Skin of body (tissue), 2 donors: Measurements from ENCODE around the gene FLYWCH2. TPM values are rescaled to one million over a fixed set of nuclear protein-coding genes. Genes with fewer than 3 reads are reported as not detected.
"Not testable (repeated sequence)": the region's sequence is repeated elsewhere in the genome, so short reads cannot be mapped to it uniquely, and the experiment has no call there.

Source experiments
- DNase-seq: peaks from one replicate; lab custom pipeline; 2025; lab: John Stamatoyannopoulos, UW
- total RNA-seq: library from RNA; depleted of rRNA; stranded (reverse); fragments of >200 nt; gene quantifications from one replicate; pipeline ENCODE4 v1.2.3, GENCODE V29; 2014

Gene FLYWCH2
- total RNA-seq, 1 donor from 2014 or later, result 17.4 TPM

- no peak for DNase-seq
Measured at GRCh38 chr16:2937170-2937569, 54.2 kb downstream of the FLYWCH2 start.

- no peak for DNase-seq
Measured at GRCh38 chr16:2938206-2938605, 55.2 kb downstream of the FLYWCH2 start.

GRCh38 chr16:2939968-2940367 lies 57.0 kb downstream of the FLYWCH2 start:
- DNase-seq, result no peak

- DNase-seq, result no peak
Measured at GRCh38 chr16:2942045-2942444, 59.0 kb downstream of the FLYWCH2 start.

GRCh38 chr16:2943716-2944115 lies 60.7 kb downstream of the FLYWCH2 start:
- DNase-seq, result not testable (repeated sequence)

GRCh38 chr16:2946649-2947048 lies 63.6 kb downstream of the FLYWCH2 start:
- no peak for DNase-seq

Other genes with a start within 250 kb of the FLYWCH2 start
- 13.6 TPM for gene KCTD5, start 200.7 kb upstream of the FLYWCH2 start, total RNA-seq
- 0.39 TPM for gene PRSS27, start 163.0 kb upstream of the FLYWCH2 start, total RNA-seq
- gene SRRM2, start 130.6 kb upstream of the FLYWCH2 start, total RNA-seq, result 234 TPM
- 109 TPM for gene ELOB, start 105.9 kb upstream of the FLYWCH2 start, total RNA-seq
- gene PRSS33, start 95.7 kb upstream of the FLYWCH2 start, total RNA-seq, result not detected
- not detected for gene PRSS41, start 84.7 kb upstream of the FLYWCH2 start, total RNA-seq
- gene PRSS21, start 66.0 kb upstream of the FLYWCH2 start, total RNA-seq, result not detected
- gene ZG16B, start 52.9 kb upstream of the FLYWCH2 start, total RNA-seq, result 2.6 TPM
- 4.6 TPM for gene PRSS22, start 25.0 kb upstream of the FLYWCH2 start, total RNA-seq
- 10.9 TPM for gene FLYWCH1, start 28.7 kb downstream of the FLYWCH2 start, total RNA-seq
- gene KREMEN2, start 81.1 kb downstream of the FLYWCH2 start, total RNA-seq, result 18.8 TPM
- 7.0 TPM for gene PAQR4, start 86.1 kb downstream of the FLYWCH2 start, total RNA-seq
- 3.6 TPM for gene PKMYT1, start 97.2 kb downstream of the FLYWCH2 start, total RNA-seq
- gene CLDN9, start 129.7 kb downstream of the FLYWCH2 start, total RNA-seq, result 0.39 TPM
- 0.59 TPM for gene CLDN6, start 135.0 kb downstream of the FLYWCH2 start, total RNA-seq
- 41.0 TPM for gene TNFRSF12A, start 137.2 kb downstream of the FLYWCH2 start, total RNA-seq
- 15.4 TPM for gene HCFC1R1, start 140.7 kb downstream of the FLYWCH2 start, total RNA-seq
- gene THOC6, start 140.8 kb downstream of the FLYWCH2 start, total RNA-seq, result 13.7 TPM
- gene BICDL2, start 153.7 kb downstream of the FLYWCH2 start, total RNA-seq, result 10.9 TPM
- 0.99 TPM for gene MMP25, start 163.3 kb downstream of the FLYWCH2 start, total RNA-seq
- gene IL32, start 182.4 kb downstream of the FLYWCH2 start, total RNA-seq, result 26.5 TPM
- not detected for gene ZSCAN10, start 216.1 kb downstream of the FLYWCH2 start, total RNA-seq
- 6.1 TPM for gene ZNF205, start 229.4 kb downstream of the FLYWCH2 start, total RNA-seq